Stomach (tissue), 9 donors: ENCODE measurements around the gene SLC25A12. TPM values are rescaled to one million over a fixed set of nuclear protein-coding genes. Genes with fewer than 3 reads are reported as not detected.
A peak's percentile ranks its signal among the peaks of the same experiment; 100 is the strongest.

Source experiments
- DNase-seq, 2 donors: peaks; one replicate each; pipeline versions ENCODE4 v3.0.0 to v3.0.0-alpha.2; 2013 to 2019
- H3K27ac ChIP-seq, 5 donors: fragments of 200-600 bp in 4 of 5; sonication (generic) in 4 of 5; one replicate each; pipeline ENCODE4 v1.5.1; 2013 to 2019; ENCODE audit warnings: mild to moderate bottlenecking in 1 of 5, moderate library complexity in 1 of 5
- H3K27me3 ChIP-seq, 3 donors: fragments of 200-600 bp; sonication (generic); one replicate each; pipeline ENCODE4 v1.5.1; 2017 to 2019; ENCODE audit warnings: mixed run types in 1 of 3
- H3K36me3 ChIP-seq, 4 donors: fragments of 200-600 bp; sonication (generic); 1 replicate in 3 of 4; 2 replicates in 1 of 4; pipeline ENCODE4 v1.5.1; 2016 to 2019
- H3K4me1 ChIP-seq, 4 donors: fragments of 200-600 bp; sonication (generic); one replicate each; pipeline ENCODE4 v1.5.1; 2016 to 2019
- H3K4me3 ChIP-seq, 4 donors: fragments of 200-600 bp; sonication (generic) in 3 of 4; one replicate each; pipeline ENCODE4 v1.5.1; 2016 to 2019; ENCODE audit warnings: mild to moderate bottlenecking in 1 of 4
- H3K9me3 ChIP-seq, 4 donors: fragments of 200-600 bp; sonication (generic); one replicate each; pipeline ENCODE4 v1.5.1; 2016 to 2019
- CTCF ChIP-seq, 7 experiments: fragments of 450-650 bp in 4 of 7; fragments of 200-600 bp in 3 of 7; sonication (generic) in 3 of 7; IDR thresholded peaks; one replicate each; pipeline ENCODE4 v1.5.1; 2016 to 2019; ENCODE audit warnings: antibody characterized with exemption in 7 of 7, control low read depth in 2 of 7, mild to moderate bottlenecking in 1 of 7
- EP300 ChIP-seq: sonication (generic); formaldehyde crosslinking; IDR thresholded peaks from one replicate; pipeline ENCODE4 v1.6.1; 2017; ENCODE audit warnings: antibody characterized with exemption
- POLR2A ChIP-seq, 4 donors: fragments of 450-650 bp; IDR thresholded peaks; one replicate each; pipeline ENCODE4 v1.6.1; 2016; ENCODE audit warnings: antibody characterized with exemption in 4 of 4, control low read depth in 2 of 4, mild to moderate bottlenecking in 1 of 4, moderate library complexity in 1 of 4
- POLR2AphosphoS5 ChIP-seq, 3 donors: sonication (generic); formaldehyde crosslinking; IDR thresholded peaks; one replicate each; pipeline ENCODE4 v1.6.1; 2016; ENCODE audit warnings: antibody characterized with exemption in 3 of 3
- WGBS, 5 donors: extraction: QIAGEN DNeasy Blood & Tissue Kit in 3 of 5; methylation state at CpG; one replicate each; pipeline versions ENCODE4 v1.1.5 to v1.1.7; 2013 to 2018; 5-methylcytosine and 5-hydroxymethylcytosine counted together
- intact Hi-C: fragments of 100-400 bp; cut with DNase I; formaldehyde crosslinking; loops from one replicate; pipeline ENCODE4 v1.15.1; 2023; ENCODE audit warnings: low total_unique reads
- polyA plus RNA-seq, 3 donors: library from polyadenylated mRNA; stranded (reverse); fragments of 200-250 nt; gene quantifications; one replicate each; pipeline ENCODE4 v1.2.3, GENCODE V29; 2013
- total RNA-seq, 5 donors: library from RNA; depleted of rRNA; stranded (reverse); fragments of >200 nt; gene quantifications; one replicate each; pipeline versions ENCODE4 v1.1.0 to v1.2.3, GENCODE V29; 2014 to 2016
- donor health status: healthy with polysubstance abuse.
- donor health status: Bipolar disorder and iron deficiency.
- donor health status: healthy.

SLC25A12 gene
- total and polyA plus RNA-seq, 8 donors, result 10.1 to 53.6 (median 20.3) TPM

DNA sequence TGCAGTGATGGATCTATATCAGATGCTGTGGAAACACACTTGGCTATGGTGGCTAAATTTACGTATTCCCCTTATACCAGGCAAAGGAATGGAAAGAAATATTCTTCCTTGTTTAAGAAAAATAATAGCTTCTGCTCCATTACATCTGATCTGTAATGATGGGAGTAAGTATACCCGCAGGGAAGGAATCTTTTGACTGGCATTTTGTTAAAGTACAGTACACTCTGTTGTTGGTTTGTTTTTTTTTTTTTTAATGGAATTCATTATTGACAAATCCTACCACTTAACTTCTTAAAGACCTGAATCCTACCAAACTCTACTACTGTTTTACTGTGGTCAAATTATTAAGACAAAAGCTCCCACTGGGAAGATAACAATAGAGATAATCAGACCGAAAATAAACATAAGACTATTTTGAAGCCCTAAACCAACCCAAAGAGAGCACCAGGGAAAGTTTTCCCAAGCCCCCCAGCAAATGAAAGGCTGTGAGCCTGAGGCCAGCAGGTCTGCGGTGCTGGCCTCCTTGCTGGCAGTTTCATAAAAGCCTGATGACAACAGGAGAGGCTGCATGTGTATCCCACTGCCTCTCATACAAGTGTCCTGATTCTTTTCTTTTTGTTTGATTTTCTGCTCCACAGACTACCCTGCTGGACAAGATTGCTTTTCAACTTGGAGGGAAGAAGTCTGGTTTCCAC lies 101.0 kb downstream of the SLC25A12 start:
- WGBS, 5 donors, result 46 to 74% (median 68%) methylated on average over 4 of the region's 4 CpGs
- H3K27ac ChIP-seq, result no peak overlapping the region
- H3K4me1 ChIP-seq, result peaks cover 4 to 17% (median 8%) of the 10 kb centered on the region in 4 donors
- TF ChIP-seq POLR2AphosphoS5 (IDR thresholded peaks at IDR 0.05), result no peak
- no peaks in the 10 kb centered on the region for H3K27me3 ChIP-seq
- no peak for DNase-seq
- intact Hi-C loops, result no loop called here
- H3K9me3 ChIP-seq, result no peaks in the 10 kb centered on the region
- H3K36me3 ChIP-seq, result peaks cover 9 to 52% (median 51%) of the 10 kb centered on the region in 4 donors
- no peak overlapping the region for H3K4me3 ChIP-seq

DNA sequence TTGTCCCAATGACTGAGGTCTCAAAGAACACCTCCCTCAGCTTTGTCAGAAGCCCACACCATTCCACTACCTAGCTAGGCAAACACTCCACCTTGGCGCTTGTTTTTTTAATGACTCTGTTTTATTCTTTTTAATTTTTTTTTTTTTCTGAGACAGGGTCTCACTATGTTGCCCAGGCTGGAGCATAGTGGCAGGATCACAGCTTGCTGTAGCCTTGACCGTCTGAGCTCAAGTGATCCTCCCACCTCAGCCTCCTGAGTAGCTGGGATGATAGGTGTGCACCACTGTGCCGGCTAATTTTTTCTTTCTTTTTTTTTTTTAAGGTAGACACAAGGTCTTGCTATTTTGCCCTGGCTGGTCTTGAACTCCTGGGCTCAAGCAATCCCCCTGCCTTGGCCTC lies 101.9 kb downstream of the SLC25A12 start:
- TF ChIP-seq POLR2A (IDR thresholded peaks at IDR 0.05) (no peak), POLR2AphosphoS5 (IDR thresholded peaks at IDR 0.05) (no peak), CTCF (IDR thresholded peaks at IDR 0.05) (no peak), EP300 (no peak)
- intact Hi-C loops, result no loop called here
- Histone ChIP-seq H3K4me1 (peaks cover 10 to 24% (median 14%) of the 10 kb centered on the region in 4 donors), H3K36me3 (peaks cover 9 to 61% (median 59%) of the 10 kb centered on the region in 4 donors), H3K27ac (no peak overlapping the region), H3K9me3 (no peaks in the 10 kb centered on the region), H3K4me3 (no peak overlapping the region), H3K27me3 (no peaks in the 10 kb centered on the region)
- DNase-seq, result no peak
- WGBS, 5 donors, result 93 to 98% (median 97%) methylated on average over 3 of the region's 3 CpGs

DNA sequence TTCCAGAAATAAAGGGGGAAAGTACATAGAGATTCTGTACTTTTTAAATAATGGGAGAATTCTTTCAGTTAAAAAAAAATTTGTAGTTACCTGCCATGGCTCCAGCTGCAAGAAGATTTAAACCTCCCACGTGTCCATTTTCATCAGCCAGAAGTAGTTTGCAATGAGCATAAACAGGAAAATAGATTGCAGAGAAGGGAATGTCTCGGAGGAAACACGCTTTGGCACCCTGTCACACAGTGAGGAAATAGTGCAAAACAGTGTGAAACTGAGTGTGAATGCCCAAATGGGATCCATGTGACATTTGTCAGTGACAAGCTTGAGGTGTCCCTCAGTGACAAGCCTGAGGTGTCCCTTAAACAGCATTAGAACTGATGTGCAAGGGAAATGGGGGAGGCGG lies 102.7 kb downstream of the SLC25A12 start:
- H3K27me3 ChIP-seq, result no peaks in the 10 kb centered on the region
- H3K4me1 ChIP-seq, result peaks cover 10 to 29% (median 15%) of the 10 kb centered on the region in 4 donors
- no peak overlapping the region for H3K27ac ChIP-seq
- no peak overlapping the region for H3K4me3 ChIP-seq
- TF ChIP-seq EP300, result no peak
- no peak for TF ChIP-seq CTCF (IDR thresholded peaks at IDR 0.05)
- no peak for TF ChIP-seq POLR2A (IDR thresholded peaks at IDR 0.05)
- TF ChIP-seq POLR2AphosphoS5 (IDR thresholded peaks at IDR 0.05), result no peak
- 79 to 94% (median 88%) methylated on average over 4 of the region's 4 CpGs for WGBS, 5 donors
- intact Hi-C loops, result no loop called here
- H3K9me3 ChIP-seq, result no peaks in the 10 kb centered on the region
- no peak for DNase-seq
- H3K36me3 ChIP-seq, result peaks cover 9 to 69% (median 67%) of the 10 kb centered on the region in 4 donors

DNA sequence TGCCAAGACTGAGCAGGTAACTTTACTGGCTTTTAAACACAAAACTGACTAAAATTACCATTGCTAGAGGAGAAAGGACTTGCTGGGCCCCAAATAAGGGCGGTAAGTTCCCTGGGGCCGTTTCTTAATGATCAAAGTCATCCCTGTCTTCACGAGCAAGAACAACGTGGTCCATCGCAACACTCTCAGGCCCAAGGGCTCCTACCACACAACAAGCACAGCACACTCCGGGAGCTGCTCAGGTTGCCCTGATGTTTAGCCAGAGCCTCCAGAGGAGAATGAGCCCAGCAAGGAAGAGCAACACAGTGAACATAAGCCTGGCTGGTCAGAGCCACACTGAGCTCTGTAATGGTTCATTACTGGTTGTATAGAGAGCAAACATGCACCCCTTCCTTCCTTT lies 104.1 kb downstream of the SLC25A12 start:
- Histone ChIP-seq H3K9me3 (no peaks in the 10 kb centered on the region), H3K4me1 (peaks cover 10 to 26% (median 15%) of the 10 kb centered on the region in 4 donors), H3K36me3 (peaks cover 11 to 82% (median 81%) of the 10 kb centered on the region in 4 donors), H3K4me3 (no peak overlapping the region), H3K27ac (peak overlapping the region in 1 of 5 donors; percentile 68), H3K27me3 (no peaks in the 10 kb centered on the region)
- intact Hi-C loops, result no loop called here
- DNase-seq, result no peak
- TF ChIP-seq CTCF (IDR thresholded peaks at IDR 0.05) (no peak), EP300 (no peak), POLR2AphosphoS5 (IDR thresholded peaks at IDR 0.05) (no peak), POLR2A (IDR thresholded peaks at IDR 0.05) (no peak)
- WGBS, 5 donors, result 79 to 92% (median 83%) methylated on average over 6 of the region's 6 CpGs
